Neutrophil (primary cell): ENCODE data around the gene SDHA.

Experiments
- H3K27ac ChIP-seq: fragments of 200-600 bp; sonication (generic); 2 replicates; pipeline ENCODE4 v1.5.1; 2016; ENCODE audit warnings: mild to moderate bottlenecking, moderate library complexity
- H3K27me3 ChIP-seq: fragments of 200-600 bp; sonication (generic); 2 replicates; pipeline ENCODE4 v1.6.0; 2016; ENCODE audit warnings: mild to moderate bottlenecking
- H3K36me3 ChIP-seq: fragments of 200-600 bp; sonication (generic); 2 replicates; pipeline ENCODE4 v1.5.1; 2017
- H3K4me1 ChIP-seq, 2 experiments: fragments of 200-600 bp in 1 of 2; sonication (generic) in 1 of 2; 1 replicate in 1 of 2; 2 replicates in 1 of 2; pipeline versions ENCODE4 v1.5.1 to v1.6.1; 2013 to 2016; ENCODE audit warnings: low read depth in 1 of 2, low read length in 1 of 2, mild to moderate bottlenecking in 1 of 2, moderate library complexity in 1 of 2; ENCODE audit not compliant: control insufficient read depth in 1 of 2, insufficient read depth in 1 of 2
- H3K4me3 ChIP-seq, 2 experiments: fragments of 200-600 bp in 1 of 2; sonication (generic) in 1 of 2; 1 replicate in 1 of 2; 2 replicates in 1 of 2; pipeline ENCODE4 v1.5.1; 2013 to 2016; ENCODE audit warnings: low read depth in 1 of 2, low read length in 1 of 2, mild to moderate bottlenecking in 1 of 2, moderate library complexity in 1 of 2
- H3K9me3 ChIP-seq: fragments of 200-600 bp; sonication (generic); 2 replicates; pipeline ENCODE4 v1.5.1; 2016
- TF ChIP-seq, protein P1 (sequence below): fragments of 200-600 bp; sonication (generic); IDR thresholded peaks from 2 replicates; pipeline ENCODE4 v1.5.1; 2016; ENCODE audit warnings: antibody characterized with exemption

The SDHA gene

DNA sequence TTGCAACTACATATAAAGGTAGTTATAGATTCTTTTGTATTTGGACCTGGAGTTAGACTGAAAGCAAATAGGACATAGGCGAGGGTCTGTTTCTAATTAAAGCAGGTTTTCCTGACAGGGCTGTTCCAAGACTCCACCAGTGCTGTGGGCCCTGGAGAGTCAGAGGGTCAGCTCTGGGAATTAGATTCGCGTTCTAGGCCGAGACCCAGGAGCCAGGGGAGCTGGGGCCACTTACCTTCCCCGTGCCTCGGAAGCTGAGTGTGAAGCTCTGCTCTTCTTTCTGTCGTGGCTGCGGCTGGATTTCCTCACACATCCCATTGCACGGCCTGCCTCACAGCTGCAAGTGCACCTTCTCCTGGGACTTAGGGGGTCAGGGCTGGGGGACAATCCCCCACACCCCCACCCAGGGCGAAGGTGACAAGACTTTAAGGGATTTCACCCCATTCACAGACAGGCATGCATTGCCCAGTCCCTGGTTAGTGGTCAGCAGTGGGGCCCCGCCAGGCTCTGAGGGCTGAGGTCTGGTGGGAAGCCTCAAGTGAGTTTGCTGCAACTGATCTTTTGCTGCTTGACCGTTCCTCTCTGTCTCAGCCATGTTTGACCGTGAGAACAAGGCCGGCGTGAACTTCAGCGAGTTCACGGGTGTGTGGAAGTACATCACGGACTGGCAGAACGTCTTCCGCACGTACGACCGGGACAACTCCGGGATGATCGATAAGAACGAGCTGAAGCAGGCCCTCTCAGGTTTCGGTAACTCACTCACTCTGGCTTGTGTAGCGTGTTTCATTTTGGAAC, 88.1 kb downstream of the SDHA start:
- H3K27ac ChIP-seq: no peak overlapping the region
- H3K4me3 ChIP-seq: no peak overlapping the region
- TF ChIP-seq, protein P1, sequence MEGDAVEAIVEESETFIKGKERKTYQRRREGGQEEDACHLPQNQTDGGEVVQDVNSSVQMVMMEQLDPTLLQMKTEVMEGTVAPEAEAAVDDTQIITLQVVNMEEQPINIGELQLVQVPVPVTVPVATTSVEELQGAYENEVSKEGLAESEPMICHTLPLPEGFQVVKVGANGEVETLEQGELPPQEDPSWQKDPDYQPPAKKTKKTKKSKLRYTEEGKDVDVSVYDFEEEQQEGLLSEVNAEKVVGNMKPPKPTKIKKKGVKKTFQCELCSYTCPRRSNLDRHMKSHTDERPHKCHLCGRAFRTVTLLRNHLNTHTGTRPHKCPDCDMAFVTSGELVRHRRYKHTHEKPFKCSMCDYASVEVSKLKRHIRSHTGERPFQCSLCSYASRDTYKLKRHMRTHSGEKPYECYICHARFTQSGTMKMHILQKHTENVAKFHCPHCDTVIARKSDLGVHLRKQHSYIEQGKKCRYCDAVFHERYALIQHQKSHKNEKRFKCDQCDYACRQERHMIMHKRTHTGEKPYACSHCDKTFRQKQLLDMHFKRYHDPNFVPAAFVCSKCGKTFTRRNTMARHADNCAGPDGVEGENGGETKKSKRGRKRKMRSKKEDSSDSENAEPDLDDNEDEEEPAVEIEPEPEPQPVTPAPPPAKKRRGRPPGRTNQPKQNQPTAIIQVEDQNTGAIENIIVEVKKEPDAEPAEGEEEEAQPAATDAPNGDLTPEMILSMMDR: no peak
- no peaks in the 10 kb centered on the region for H3K27me3 ChIP-seq
- H3K9me3 ChIP-seq: no peaks in the 10 kb centered on the region
- peaks cover 57% of the 10 kb centered on the region for H3K36me3 ChIP-seq
- no peaks in the 10 kb centered on the region for H3K4me1 ChIP-seq
